GM12801 (cell line): Measurements from ENCODE around the gene CRTAC1.

Source experiments
- CTCF ChIP-seq: IDR thresholded peaks from one replicate; pipeline ENCODE4 v1.5.1; 2011; ENCODE audit warnings: control low read depth; ENCODE audit not compliant: insufficient read length; ENCODE audit errors: extremely low read depth

Gene CRTAC1

DNA sequence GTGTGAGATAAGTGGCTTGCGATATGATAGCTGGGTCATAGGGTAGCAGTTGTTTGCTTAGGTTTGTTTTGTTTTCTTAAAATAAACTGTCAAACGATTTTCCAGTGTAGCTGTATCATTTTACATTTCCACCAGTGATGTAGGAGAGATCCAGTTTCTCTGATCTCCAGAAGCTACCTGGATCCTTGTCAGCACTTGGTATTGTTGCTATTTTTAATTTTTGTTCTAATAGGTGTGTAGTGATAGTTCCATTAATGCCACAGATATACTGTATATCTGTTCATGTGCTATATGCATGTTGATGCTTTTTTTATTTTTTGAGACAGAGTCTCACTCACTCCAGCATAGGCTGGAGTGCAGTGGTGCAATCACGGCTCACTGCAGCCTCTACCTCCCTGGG lies 136.3 kb downstream of the CRTAC1 start:
- no peak for TF ChIP-seq CTCF

GRCh38 chr10:97892939-97893338 lies 137.5 kb downstream of the CRTAC1 start:
- no peak for TF ChIP-seq CTCF

DNA sequence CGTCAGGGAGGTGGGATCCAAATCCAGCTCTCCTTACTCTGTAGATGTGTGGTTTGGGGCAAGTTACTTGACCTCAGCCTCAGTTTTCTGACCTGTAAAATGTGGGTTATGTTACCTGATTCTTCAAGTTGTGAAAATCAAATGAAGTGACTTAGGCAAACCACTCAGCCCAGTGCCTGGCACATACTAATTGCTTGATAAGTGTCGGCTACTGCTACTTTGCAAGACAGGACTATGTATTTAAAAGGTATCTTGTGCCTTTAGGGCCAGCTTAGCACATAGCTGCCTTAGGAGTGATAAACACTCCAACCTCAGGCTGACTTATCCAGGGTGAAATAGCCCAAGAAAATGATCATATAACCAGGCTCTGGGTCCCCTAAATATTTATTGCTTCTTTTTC lies 137.9 kb downstream of the CRTAC1 start:
- TF ChIP-seq CTCF = no peak

GRCh38 chr10:97891497-97892167 lies 138.8 kb downstream of the CRTAC1 start:
- no peak for TF ChIP-seq CTCF

DNA sequence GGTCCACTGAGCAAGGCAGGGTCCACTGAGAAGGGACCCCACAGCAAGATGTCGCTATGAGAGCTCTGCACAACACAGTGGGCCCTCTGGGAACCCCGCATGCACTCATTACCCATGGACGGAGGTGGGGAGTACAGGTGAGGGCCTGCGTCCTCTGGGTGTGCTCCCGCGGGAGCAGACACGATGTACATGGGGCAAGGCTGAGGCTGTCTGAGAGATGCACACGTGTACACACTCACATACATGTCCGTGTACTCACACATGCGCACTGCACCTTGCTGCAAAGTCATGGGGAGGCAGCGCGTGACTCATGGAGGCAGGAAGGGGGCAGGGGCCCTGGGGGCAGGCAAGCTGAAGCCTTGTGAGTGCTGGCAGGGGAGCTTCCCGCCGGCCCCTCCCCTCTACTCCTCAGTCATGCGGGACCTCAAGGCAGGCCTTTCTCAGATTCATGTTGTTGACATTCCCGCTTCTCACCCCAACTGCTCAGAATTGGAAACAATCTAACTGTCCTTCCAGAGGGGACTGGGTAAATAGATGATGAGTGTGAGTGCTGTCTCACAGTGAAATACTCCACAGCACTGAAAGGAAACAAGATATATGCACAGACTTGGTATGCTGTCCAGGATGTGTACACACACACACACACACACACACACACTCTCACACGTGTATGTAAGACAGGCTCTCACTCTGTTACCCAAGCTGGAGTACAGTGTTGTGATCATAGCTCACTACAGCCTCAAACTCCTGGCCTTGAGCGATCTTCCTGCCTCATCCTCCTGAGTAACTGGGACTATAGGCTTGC lies 140.8 kb downstream of the CRTAC1 start:
- no peak for TF ChIP-seq CTCF

- TF ChIP-seq CTCF = no peak
Measured at GRCh38 chr10:97888641-97889262, 141.7 kb downstream of the CRTAC1 start.

DNA sequence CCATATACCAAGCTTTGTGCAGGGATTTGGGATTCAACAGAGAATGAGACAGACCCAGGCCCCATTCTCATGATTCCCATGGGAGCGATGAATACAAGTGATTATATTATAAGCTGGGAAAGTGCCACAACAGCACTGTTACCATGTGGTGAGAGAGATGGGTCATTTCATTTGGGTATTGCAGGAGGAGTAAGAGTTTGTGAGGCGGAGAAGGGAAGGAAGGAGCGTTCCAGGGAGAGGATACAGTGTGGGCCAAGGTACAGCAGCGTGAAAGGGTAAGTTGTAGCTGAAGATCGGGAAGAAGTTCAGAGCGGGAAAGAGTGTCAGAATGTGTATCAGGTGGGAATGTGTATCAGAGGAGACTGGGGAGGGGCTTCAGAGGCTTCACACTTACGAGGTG lies 142.3 kb downstream of the CRTAC1 start:
- no peak for TF ChIP-seq CTCF
